ENCODE data around the gene GPR22. TPM values are rescaled to one million over a fixed set of nuclear protein-coding genes. Genes with fewer than 3 reads are reported as not detected.
A peak's percentile ranks its signal among the peaks of the same experiment; 100 is the strongest.

The GPR22 gene
- total RNA-seq, 2 donors from 2014 or later = not detected

- no peaks in the 10 kb centered on the region for H3K9me3 ChIP-seq
Observed at GRCh38 chr7:107446988-107447387, 22.9 kb upstream of the GPR22 start.

DNA sequence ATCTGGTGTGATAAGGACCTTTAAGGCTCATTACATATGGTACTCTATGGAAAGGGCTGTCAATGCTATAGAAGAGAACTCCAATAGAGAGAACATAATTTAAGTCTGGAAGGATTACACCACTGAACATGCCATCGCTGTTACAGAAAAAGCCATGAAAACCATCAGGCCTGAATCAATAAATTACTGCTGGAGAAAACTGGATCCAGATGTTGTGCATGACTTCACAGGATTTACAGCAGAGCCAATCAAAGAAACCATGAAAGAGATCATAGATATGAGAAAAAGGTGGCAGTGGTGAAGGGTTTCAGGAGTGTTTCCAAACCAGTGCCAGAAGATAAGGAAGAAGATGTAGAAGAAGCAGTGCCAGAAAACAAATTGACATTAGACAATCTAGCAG lies 18.9 kb upstream of the GPR22 start:
- DNase-seq (ENCODE audit: low spot score) = no peak
- Histone ChIP-seq H3K36me3 (no peaks in the 10 kb centered on the region), H3K9me3 (no peaks in the 10 kb centered on the region), H3K4me1 (ENCODE audit: control insufficient read depth in 1 of 2, low read depth in 2 of 2) (peaks cover 0 to 3% of the 10 kb centered on the region in 2 donors), H3K27me3 (replicated peaks; ENCODE audit: insufficient read depth) (no peaks in the 10 kb centered on the region), H3K4me3 (no peak overlapping the region), H3K27ac (no peak overlapping the region)
- no peak for TF ChIP-seq CTCF (IDR thresholded peaks at IDR 0.05)
- ATAC-seq (ENCODE audit: insufficient number of reproducible peaks, low FRiP score, low read depth) = no peak

More at GRCh38 chr7:107446988-107447387, 22.9 kb upstream of the GPR22 start:
- Histone ChIP-seq H3K36me3 (no peaks in the 10 kb centered on the region), H3K27me3 (replicated peaks; ENCODE audit: insufficient read depth) (no peaks in the 10 kb centered on the region), H3K4me3 (no peak overlapping the region), H3K27ac (no peak overlapping the region), H3K4me1 (ENCODE audit: control insufficient read depth in 1 of 2, low read depth in 2 of 2) (no peaks in the 10 kb centered on the region)
- no peak for ATAC-seq (ENCODE audit: insufficient number of reproducible peaks, low FRiP score, low read depth)
- no peak for TF ChIP-seq CTCF (IDR thresholded peaks at IDR 0.05)
- DNase-seq (ENCODE audit: low spot score) = no peak

- Histone ChIP-seq H3K27me3 (replicated peaks; ENCODE audit: insufficient read depth) (no peaks in the 10 kb centered on the region), H3K4me1 (ENCODE audit: control insufficient read depth in 1 of 2, low read depth in 2 of 2) (peaks cover 0 to 3% of the 10 kb centered on the region in 2 donors), H3K4me3 (no peak overlapping the region), H3K36me3 (no peaks in the 10 kb centered on the region), H3K9me3 (no peaks in the 10 kb centered on the region), H3K27ac (no peak overlapping the region)
- ATAC-seq (ENCODE audit: insufficient number of reproducible peaks, low FRiP score, low read depth) (no peak), DNase-seq (ENCODE audit: low spot score) (no peak)
- no peak for TF ChIP-seq CTCF (IDR thresholded peaks at IDR 0.05)
Observed at GRCh38 chr7:107453388-107453787, 16.5 kb upstream of the GPR22 start.

DNA sequence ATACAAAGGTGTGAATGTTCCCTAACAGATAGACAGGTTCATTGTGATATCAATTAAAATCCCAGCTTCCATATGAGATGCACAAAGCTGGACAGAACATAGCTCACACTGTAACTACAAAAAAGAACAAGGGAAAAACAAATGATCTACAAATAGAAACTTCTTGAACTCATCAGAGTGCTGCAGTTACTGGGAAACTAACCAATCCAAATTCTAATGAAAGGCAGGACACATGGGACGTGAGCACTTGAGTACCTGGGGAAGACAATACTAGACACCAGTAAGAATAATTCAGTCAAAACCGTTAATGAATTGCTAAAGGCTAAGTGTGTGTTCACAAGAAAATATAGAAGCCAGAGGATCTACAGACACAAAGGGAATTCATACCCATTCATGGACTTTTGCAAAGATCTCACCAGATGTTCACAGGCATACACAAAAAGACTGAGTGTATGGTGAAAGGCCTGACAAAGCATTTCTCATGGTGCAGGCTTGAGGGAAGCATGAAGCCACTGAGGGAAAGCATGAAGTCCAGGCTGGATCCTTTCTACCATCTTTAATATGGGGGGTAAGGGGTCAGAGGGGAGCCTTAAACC lies 7.8 kb upstream of the GPR22 start:
- no peak for ATAC-seq (ENCODE audit: insufficient number of reproducible peaks, low FRiP score, low read depth)
- H3K4me3 ChIP-seq = no peak overlapping the region
- no peaks in the 10 kb centered on the region for H3K4me1 ChIP-seq (ENCODE audit: control insufficient read depth in 1 of 2, low read depth in 2 of 2)
- H3K36me3 ChIP-seq = no peaks in the 10 kb centered on the region
- no peak for DNase-seq (ENCODE audit: low spot score)
- no peaks in the 10 kb centered on the region for H3K9me3 ChIP-seq
- H3K27ac ChIP-seq = no peak overlapping the region
- no peak for TF ChIP-seq CTCF (IDR thresholded peaks at IDR 0.05)
- no peaks in the 10 kb centered on the region for H3K27me3 ChIP-seq (replicated peaks; ENCODE audit: insufficient read depth)

GRCh38 chr7:107463139-107464078 lies 6.4 kb upstream of the GPR22 start:
- Histone ChIP-seq H3K4me3 (no peak overlapping the region), H3K4me1 (ENCODE audit: control insufficient read depth in 1 of 2, low read depth in 2 of 2) (no peaks in the 10 kb centered on the region), H3K27me3 (replicated peaks; ENCODE audit: insufficient read depth) (no peaks in the 10 kb centered on the region), H3K9me3 (no peaks in the 10 kb centered on the region), H3K27ac (no peak overlapping the region), H3K36me3 (no peaks in the 10 kb centered on the region)
- ATAC-seq (ENCODE audit: insufficient number of reproducible peaks, low FRiP score, low read depth) (peak; percentile 50), DNase-seq (ENCODE audit: low spot score) (no peak)
- TF ChIP-seq CTCF (IDR thresholded peaks at IDR 0.05) = peak; percentile 67
